22Rv1 (cell line): ENCODE data around the gene LRRC61.

Experiments
- ZFX ChIP-seq: fragments of 450-650 bp; IDR thresholded peaks from 2 replicates; pipeline ENCODE4 v1.6.1; 2017; ENCODE audit warnings: antibody characterized with exemption, borderline replicate concordance
- TF ChIP-seq, protein P1 (sequence below): fragments of 450-650 bp; IDR thresholded peaks from 2 replicates; pipeline ENCODE4 v1.5.1; 2017; ENCODE audit warnings: mild to moderate bottlenecking

DNA sequence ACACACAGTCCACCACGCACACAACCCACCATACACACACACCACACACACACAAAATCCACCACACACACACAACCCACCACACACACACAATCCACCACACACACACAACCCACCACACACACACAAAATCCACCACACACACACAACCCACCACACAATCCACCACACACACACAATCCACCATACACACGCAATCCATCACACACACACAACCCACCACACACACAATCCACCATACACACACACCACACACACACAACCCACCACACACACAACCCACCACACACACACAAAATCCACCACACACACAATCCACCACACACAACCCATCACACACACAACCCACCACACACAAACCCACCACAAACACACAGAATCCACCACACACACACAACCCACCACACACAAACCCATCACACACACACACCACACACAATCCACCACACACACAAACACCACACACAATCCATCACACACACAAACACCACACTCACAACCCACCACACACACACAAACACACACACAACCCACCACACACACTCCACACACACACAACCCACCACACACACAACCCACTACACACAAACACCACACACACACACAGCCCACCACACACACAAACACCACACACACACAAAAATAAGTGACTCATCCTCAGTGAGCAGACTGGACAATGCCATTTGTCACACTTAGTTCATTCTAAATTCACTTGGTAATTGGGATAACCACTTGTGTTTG, 36.6 kb downstream of the LRRC61 start:
- TF ChIP-seq, protein P1, sequence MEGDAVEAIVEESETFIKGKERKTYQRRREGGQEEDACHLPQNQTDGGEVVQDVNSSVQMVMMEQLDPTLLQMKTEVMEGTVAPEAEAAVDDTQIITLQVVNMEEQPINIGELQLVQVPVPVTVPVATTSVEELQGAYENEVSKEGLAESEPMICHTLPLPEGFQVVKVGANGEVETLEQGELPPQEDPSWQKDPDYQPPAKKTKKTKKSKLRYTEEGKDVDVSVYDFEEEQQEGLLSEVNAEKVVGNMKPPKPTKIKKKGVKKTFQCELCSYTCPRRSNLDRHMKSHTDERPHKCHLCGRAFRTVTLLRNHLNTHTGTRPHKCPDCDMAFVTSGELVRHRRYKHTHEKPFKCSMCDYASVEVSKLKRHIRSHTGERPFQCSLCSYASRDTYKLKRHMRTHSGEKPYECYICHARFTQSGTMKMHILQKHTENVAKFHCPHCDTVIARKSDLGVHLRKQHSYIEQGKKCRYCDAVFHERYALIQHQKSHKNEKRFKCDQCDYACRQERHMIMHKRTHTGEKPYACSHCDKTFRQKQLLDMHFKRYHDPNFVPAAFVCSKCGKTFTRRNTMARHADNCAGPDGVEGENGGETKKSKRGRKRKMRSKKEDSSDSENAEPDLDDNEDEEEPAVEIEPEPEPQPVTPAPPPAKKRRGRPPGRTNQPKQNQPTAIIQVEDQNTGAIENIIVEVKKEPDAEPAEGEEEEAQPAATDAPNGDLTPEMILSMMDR: no peak
- TF ChIP-seq ZFX: no peak
